Measurements from ENCODE around the gene PARP8. TPM values are rescaled to one million over a fixed set of nuclear protein-coding genes. Genes with fewer than 3 reads are reported as not detected.

PARP8 gene
- total RNA-seq, 1 donor from 2014 or later = 48.4 TPM

- TF ChIP-seq POLR2A (IDR thresholded peaks at IDR 0.05) = no peak
- no peak for TF ChIP-seq POLR2AphosphoS5 (IDR thresholded peaks at IDR 0.05; ENCODE audit: insufficient read depth in 1 of 2, low read depth in 1 of 2)
- TF ChIP-seq CTCF (IDR thresholded peaks at IDR 0.05) = no peak
Measured at GRCh38 chr5:50647726-50648125, 18.7 kb upstream of the PARP8 start.

GRCh38 chr5:50653946-50654345 lies 12.5 kb upstream of the PARP8 start:
- Histone ChIP-seq H3K27me3 (no peaks in the 10 kb centered on the region), H3K9me3 (no peaks in the 10 kb centered on the region), H3K36me3 (no peaks in the 10 kb centered on the region), H3K4me1 (no peaks in the 10 kb centered on the region), H3K4me3 (no peak overlapping the region), H3K27ac (no peak overlapping the region)
- intact Hi-C loops (cut with DNase I) = no loop called here
- TF ChIP-seq CTCF (IDR thresholded peaks at IDR 0.05) = no peak
- TF ChIP-seq POLR2AphosphoS5 (IDR thresholded peaks at IDR 0.05; ENCODE audit: insufficient read depth in 1 of 2, low read depth in 1 of 2) = no peak
- TF ChIP-seq POLR2A (IDR thresholded peaks at IDR 0.05) = no peak
- no peak for DNase-seq (ENCODE audit: extremely low spot score in 2 of 2)

More at GRCh38 chr5:50647726-50648125, 18.7 kb upstream of the PARP8 start:
- Histone ChIP-seq H3K4me3 (no peak overlapping the region), H3K9me3 (no peaks in the 10 kb centered on the region), H3K27me3 (no peaks in the 10 kb centered on the region), H3K36me3 (no peaks in the 10 kb centered on the region), H3K4me1 (no peaks in the 10 kb centered on the region), H3K27ac (no peak overlapping the region)
- intact Hi-C loops (cut with DNase I) = no loop called here
- no peak for DNase-seq (ENCODE audit: extremely low spot score in 2 of 2)

- DNase-seq (ENCODE audit: extremely low spot score in 2 of 2) = no peak
- TF ChIP-seq POLR2A (IDR thresholded peaks at IDR 0.05) = no peak
- TF ChIP-seq CTCF (IDR thresholded peaks at IDR 0.05) = no peak
- no peak for TF ChIP-seq POLR2AphosphoS5 (IDR thresholded peaks at IDR 0.05; ENCODE audit: insufficient read depth in 1 of 2, low read depth in 1 of 2)
- Histone ChIP-seq H3K36me3 (no peaks in the 10 kb centered on the region), H3K27ac (no peak overlapping the region), H3K4me1 (no peaks in the 10 kb centered on the region), H3K4me3 (no peak overlapping the region), H3K9me3 (no peaks in the 10 kb centered on the region), H3K27me3 (no peaks in the 10 kb centered on the region)
- intact Hi-C loops (cut with DNase I) = no loop called here
Measured at GRCh38 chr5:50655067-50655809, 11.2 kb upstream of the PARP8 start.

- no peaks in the 10 kb centered on the region for H3K36me3 ChIP-seq
- H3K27me3 ChIP-seq = no peaks in the 10 kb centered on the region
- DNase-seq (ENCODE audit: extremely low spot score in 2 of 2) = no peak
- no peak overlapping the region for H3K4me3 ChIP-seq
- intact Hi-C loops (cut with DNase I) = no loop called here
- no peaks in the 10 kb centered on the region for H3K9me3 ChIP-seq
- H3K27ac ChIP-seq = no peak overlapping the region
- no peaks in the 10 kb centered on the region for H3K4me1 ChIP-seq
- TF ChIP-seq POLR2AphosphoS5 (IDR thresholded peaks at IDR 0.05; ENCODE audit: insufficient read depth in 1 of 2, low read depth in 1 of 2) (peak in 1 of 2 donors; percentile 54), POLR2A (IDR thresholded peaks at IDR 0.05) (no peak)
Measured at GRCh38 chr5:50655810-50656205, 10.6 kb upstream of the PARP8 start.

GRCh38 chr5:50657044-50657443 lies 9.4 kb upstream of the PARP8 start:
- no peaks in the 10 kb centered on the region for H3K36me3 ChIP-seq
- TF ChIP-seq POLR2A (IDR thresholded peaks at IDR 0.05) (no peak), CTCF (IDR thresholded peaks at IDR 0.05) (no peak), POLR2AphosphoS5 (IDR thresholded peaks at IDR 0.05; ENCODE audit: insufficient read depth in 1 of 2, low read depth in 1 of 2) (no peak)
- no peak overlapping the region for H3K4me3 ChIP-seq
- intact Hi-C loops (cut with DNase I) = no loop called here
- no peaks in the 10 kb centered on the region for H3K27me3 ChIP-seq
- no peak for DNase-seq (ENCODE audit: extremely low spot score in 2 of 2)
- no peak overlapping the region for H3K27ac ChIP-seq
- H3K9me3 ChIP-seq = no peaks in the 10 kb centered on the region
- H3K4me1 ChIP-seq = no peaks in the 10 kb centered on the region
